Thyroid gland (tissue), 4 donors: ENCODE results near the gene LSS. TPM values are rescaled to one million over a fixed set of nuclear protein-coding genes. Genes with fewer than 3 reads are reported as not detected.
A peak's percentile ranks its signal among the peaks of the same experiment; 100 is the strongest.

ENCODE experiments used
- DNase-seq, 2 donors: peaks; one replicate each; pipeline ENCODE4 v3.0.0-alpha.2; 2019
- H3K27ac ChIP-seq, 3 donors: fragments of 200-600 bp; sonication (generic); 1 replicate in 2 of 3; 2 replicates in 1 of 3; pipeline ENCODE4 v1.5.1; 2016 to 2019; ENCODE audit warnings: mild to moderate bottlenecking in 1 of 3, moderate library complexity in 1 of 3
- H3K27me3 ChIP-seq: fragments of 200-600 bp; sonication (generic); one replicate; pipeline ENCODE4 v1.5.1; 2019
- H3K36me3 ChIP-seq, 2 donors: fragments of 200-600 bp; sonication (generic); one replicate each; pipeline ENCODE4 v1.5.1; 2016 to 2019
- H3K4me1 ChIP-seq, 2 donors: fragments of 200-600 bp; sonication (generic); one replicate each; pipeline ENCODE4 v1.5.1; 2017 to 2019
- H3K4me3 ChIP-seq, 3 donors: fragments of 200-600 bp; sonication (generic); replicated peaks in 1 of 3; 1 replicate in 2 of 3; 2 replicates in 1 of 3; pipeline ENCODE4 v1.5.1; 2016; ENCODE audit warnings: mild to moderate bottlenecking in 1 of 3
- H3K9me3 ChIP-seq: fragments of 200-600 bp; sonication (generic); one replicate; pipeline ENCODE4 v1.5.1; 2017
- POLR2A ChIP-seq, 2 donors: fragments of 450-650 bp; IDR thresholded peaks; one replicate each; pipeline ENCODE4 v1.6.1; 2017; ENCODE audit warnings: antibody characterized with exemption in 2 of 2, mild to moderate bottlenecking in 2 of 2, moderate library complexity in 1 of 2
- WGBS, 2 donors: methylation state at CpG; one replicate each; pipeline ENCODE4 v1.1.5; 2017; 5-methylcytosine and 5-hydroxymethylcytosine counted together
- intact Hi-C: fragments of 100-400 bp; cut with DNase I; formaldehyde crosslinking; loops from one replicate; pipeline ENCODE4 v1.15.1; 2023
- total RNA-seq, 4 donors: library from RNA; depleted of rRNA; stranded (reverse); fragments of >200 nt; gene quantifications; one replicate each; pipeline ENCODE4 v1.2.3, GENCODE V29; 2016
- TF ChIP-seq, protein P1 (sequence below), 6 experiments: fragments of 200-600 bp in 3 of 6; fragments of 450-650 bp in 3 of 6; sonication (generic) in 3 of 6; IDR thresholded peaks; one replicate each; pipeline ENCODE4 v1.5.1; 2016 to 2019; ENCODE audit warnings: antibody characterized with exemption in 6 of 6, mild to moderate bottlenecking in 2 of 6, inconsistent platforms in 1 of 6, moderate library complexity in 1 of 6

LSS gene
- 10 to 100 TPM; 31.4 to 57.7 (median 42.0) TPM for total RNA-seq

- Histone ChIP-seq H3K27ac (peak within 1 kb of the TSS; percentile 15 to 74 (median 74)), H3K36me3 (no peaks in the 10 kb centered on the region), H3K4me3 (peak within 1 kb of the TSS; percentile 81 to 95 (median 94)), H3K27me3 (no peaks in the 10 kb centered on the region), H3K9me3 (no peaks in the 10 kb centered on the region), H3K4me1 (peaks cover 13 to 18% of the 10 kb centered on the region in 2 donors)
- peak in 1 of 2 donors; percentile 69 for TF ChIP-seq POLR2A (IDR thresholded peaks at IDR 0.05)
- TF ChIP-seq, protein P1, sequence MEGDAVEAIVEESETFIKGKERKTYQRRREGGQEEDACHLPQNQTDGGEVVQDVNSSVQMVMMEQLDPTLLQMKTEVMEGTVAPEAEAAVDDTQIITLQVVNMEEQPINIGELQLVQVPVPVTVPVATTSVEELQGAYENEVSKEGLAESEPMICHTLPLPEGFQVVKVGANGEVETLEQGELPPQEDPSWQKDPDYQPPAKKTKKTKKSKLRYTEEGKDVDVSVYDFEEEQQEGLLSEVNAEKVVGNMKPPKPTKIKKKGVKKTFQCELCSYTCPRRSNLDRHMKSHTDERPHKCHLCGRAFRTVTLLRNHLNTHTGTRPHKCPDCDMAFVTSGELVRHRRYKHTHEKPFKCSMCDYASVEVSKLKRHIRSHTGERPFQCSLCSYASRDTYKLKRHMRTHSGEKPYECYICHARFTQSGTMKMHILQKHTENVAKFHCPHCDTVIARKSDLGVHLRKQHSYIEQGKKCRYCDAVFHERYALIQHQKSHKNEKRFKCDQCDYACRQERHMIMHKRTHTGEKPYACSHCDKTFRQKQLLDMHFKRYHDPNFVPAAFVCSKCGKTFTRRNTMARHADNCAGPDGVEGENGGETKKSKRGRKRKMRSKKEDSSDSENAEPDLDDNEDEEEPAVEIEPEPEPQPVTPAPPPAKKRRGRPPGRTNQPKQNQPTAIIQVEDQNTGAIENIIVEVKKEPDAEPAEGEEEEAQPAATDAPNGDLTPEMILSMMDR (IDR thresholded peaks at IDR 0.05) = no peak
- peak; percentile 99 for DNase-seq
- intact Hi-C loops = loop anchor here (5.0 kb wide), 1 partner anchor 256 kb away; no protein-coding TSS in a partner anchor
- WGBS, 2 donors = 0 to 4% methylated on average over 6 to 17 of the region's 77 CpGs
These were observed at the start of gene LSS for GRCh38 chr21:46228345-46229051. TSS of gene LSS (minus strand) at chr21:46228774. CDS start at chr21:46228745, 29 bp downstream.

DNA sequence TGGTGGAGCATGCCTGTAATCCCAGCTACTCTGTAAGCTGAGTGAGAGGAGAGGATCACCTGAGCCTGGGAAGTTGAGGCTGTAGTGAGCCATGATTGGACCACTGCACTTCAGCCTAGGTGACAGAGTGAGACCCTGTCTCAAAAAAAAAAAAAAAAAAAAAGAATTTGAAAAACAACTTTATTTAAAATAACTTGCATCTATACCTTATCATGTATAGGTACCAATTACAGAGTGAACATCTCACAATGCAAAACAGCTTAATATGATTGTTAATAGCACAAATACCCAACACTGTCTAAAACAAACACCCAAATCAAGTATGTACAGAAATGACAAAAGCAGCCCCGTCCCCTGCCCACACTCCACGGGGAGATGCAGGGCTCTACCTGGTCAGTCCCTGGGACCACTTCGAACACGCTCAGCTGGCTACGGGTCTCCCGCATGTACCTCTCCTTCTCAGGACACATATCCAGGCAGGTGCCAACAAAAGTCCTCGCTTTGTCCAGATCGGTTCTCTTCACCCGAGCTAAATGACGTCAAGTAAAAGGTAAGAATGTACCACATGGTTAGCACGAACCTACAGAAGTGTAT lies 46.3 kb upstream of the LSS start:
- no peak for DNase-seq
- Histone ChIP-seq H3K27me3 (no peaks in the 10 kb centered on the region), H3K4me1 (no peaks in the 10 kb centered on the region), H3K36me3 (peaks cover 78 to 94% of the 10 kb centered on the region in 2 donors), H3K27ac (no peak overlapping the region), H3K9me3 (no peaks in the 10 kb centered on the region), H3K4me3 (no peak overlapping the region)
- TF ChIP-seq, protein P1 (IDR thresholded peaks at IDR 0.05) = no peak
- no peak for TF ChIP-seq POLR2A (IDR thresholded peaks at IDR 0.05)
- intact Hi-C loops = no loop called here
- WGBS, 2 donors = 95 to 98% methylated on average over 11 of the region's 11 CpGs

- TF ChIP-seq POLR2A (IDR thresholded peaks at IDR 0.05) = no peak
- TF ChIP-seq, protein P1 (IDR thresholded peaks at IDR 0.05) = no peak
- H3K36me3 ChIP-seq = peaks cover 78 to 89% of the 10 kb centered on the region in 2 donors
- no peak overlapping the region for H3K27ac ChIP-seq
- no peak overlapping the region for H3K4me3 ChIP-seq
- H3K27me3 ChIP-seq = no peaks in the 10 kb centered on the region
- WGBS, 2 donors = 97% methylated on average over 14 of the region's 14 CpGs
- no peaks in the 10 kb centered on the region for H3K9me3 ChIP-seq
- intact Hi-C loops = no loop called here
- no peaks in the 10 kb centered on the region for H3K4me1 ChIP-seq
- DNase-seq = no peak
These were observed 44.8 kb upstream of the LSS start for GRCh38 chr21:46273341-46273740.

- Histone ChIP-seq H3K27me3 (no peaks in the 10 kb centered on the region), H3K36me3 (peaks cover 85 to 90% of the 10 kb centered on the region in 2 donors), H3K27ac (no peak overlapping the region), H3K9me3 (no peaks in the 10 kb centered on the region), H3K4me1 (no peaks in the 10 kb centered on the region), H3K4me3 (no peak overlapping the region)
- WGBS, 2 donors = 90 to 98% methylated on average over 9 to 10 of the region's 10 CpGs
- DNase-seq = no peak
- TF ChIP-seq POLR2A (IDR thresholded peaks at IDR 0.05) = no peak
- TF ChIP-seq, protein P1 (IDR thresholded peaks at IDR 0.05) = no peak
- intact Hi-C loops = no loop called here
These were observed 40.9 kb upstream of the LSS start for GRCh38 chr21:46269466-46269865.

- no peak overlapping the region for H3K27ac ChIP-seq
- H3K36me3 ChIP-seq = peaks cover 82 to 87% of the 10 kb centered on the region in 2 donors
- H3K4me1 ChIP-seq = no peaks in the 10 kb centered on the region
- intact Hi-C loops = no loop called here
- no peaks in the 10 kb centered on the region for H3K27me3 ChIP-seq
- H3K9me3 ChIP-seq = no peaks in the 10 kb centered on the region
- H3K4me3 ChIP-seq = no peak overlapping the region
- TF ChIP-seq, protein P1 (IDR thresholded peaks at IDR 0.05) = no peak
- TF ChIP-seq POLR2A (IDR thresholded peaks at IDR 0.05) = no peak
- WGBS, 2 donors = 96 to 97% methylated on average over 13 of the region's 13 CpGs
- DNase-seq = no peak
These were observed 39.8 kb upstream of the LSS start for GRCh38 chr21:46268371-46268770.
